Measurements from ENCODE around the gene CYS1.
"Not testable (repeated sequence)": the region's sequence is repeated elsewhere in the genome, so short reads cannot be mapped to it uniquely, and the experiment has no call there.

The CYS1 gene

DNA sequence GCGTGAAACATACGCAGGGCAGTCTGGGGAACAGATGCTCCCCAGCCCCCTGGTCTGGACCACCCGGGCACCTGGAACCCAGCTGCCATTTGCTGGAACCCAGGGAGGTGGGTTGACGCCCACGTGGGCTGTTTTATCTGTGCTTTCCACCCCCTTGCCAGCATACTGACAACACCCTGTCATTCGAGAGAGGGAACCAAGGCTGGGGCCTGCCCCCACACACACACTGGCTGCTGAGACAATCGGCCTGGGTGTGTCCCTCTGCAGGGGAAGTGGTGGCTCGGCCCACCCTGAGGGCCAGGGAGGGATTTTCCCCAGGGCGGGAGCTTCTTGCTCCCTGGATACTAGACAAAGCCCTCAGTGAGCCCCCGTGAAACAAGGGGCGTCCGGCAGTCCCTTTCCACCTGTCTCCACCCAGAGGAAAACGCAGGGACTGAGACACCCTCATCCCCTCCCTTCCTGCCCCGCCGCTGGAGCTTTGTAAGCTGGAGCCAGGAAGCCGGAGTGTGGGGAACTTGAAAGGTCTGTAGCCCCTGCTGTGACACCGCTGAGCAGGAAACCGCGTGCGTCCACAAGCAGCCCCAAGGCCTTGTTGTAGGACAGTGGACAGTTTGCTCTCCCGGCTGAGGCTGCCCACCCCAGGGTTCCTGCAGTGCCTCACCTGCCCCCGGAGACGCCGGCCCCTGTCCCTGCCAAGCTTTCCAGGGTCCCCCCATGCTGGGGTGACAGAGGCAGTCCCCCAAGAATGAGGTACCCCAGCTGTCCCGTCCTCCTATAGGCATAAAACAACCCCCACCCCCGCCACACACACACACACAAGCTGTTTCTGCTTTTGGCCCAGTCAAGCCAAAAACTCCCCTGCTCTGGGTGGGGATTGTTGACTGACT lies 51.0 kb downstream of the CYS1 start:
- no peak for DNase-seq

- DNase-seq = no peak
Observed at GRCh38 chr2:10028407-10028987, 51.7 kb downstream of the CYS1 start.

- DNase-seq = no peak
Observed at GRCh38 chr2:10027660-10028330, 52.4 kb downstream of the CYS1 start.

DNA sequence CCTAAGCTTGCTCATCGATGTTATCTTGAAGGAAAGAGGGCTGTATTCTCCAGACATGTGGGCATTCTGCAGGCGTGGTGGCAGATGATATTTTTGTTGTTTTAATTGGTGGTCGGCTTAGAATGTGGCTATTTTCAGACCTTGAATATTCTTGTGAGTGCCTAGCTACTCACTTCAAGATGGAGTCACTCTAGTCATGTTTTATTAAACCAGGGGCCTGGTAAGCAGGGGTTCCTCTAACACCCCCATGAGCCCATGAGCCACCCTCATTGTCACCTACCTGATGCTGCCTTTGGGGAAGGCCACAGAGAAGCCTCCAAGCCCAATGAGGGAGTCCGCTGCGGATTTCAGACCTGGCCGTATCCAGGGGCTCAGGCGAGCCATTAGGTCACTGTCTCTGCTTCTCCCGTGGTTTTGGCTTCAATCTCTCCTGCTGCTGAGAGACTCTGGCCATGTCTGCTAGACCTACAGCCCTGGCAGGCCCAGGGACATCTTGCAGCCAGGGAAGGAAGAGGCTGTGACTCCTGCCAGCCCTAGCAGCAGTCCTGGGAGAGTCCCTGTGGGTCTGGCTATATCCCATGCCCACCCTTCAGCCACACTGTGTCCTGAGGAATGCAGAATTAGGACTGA lies 53.2 kb downstream of the CYS1 start:
- no peak for DNase-seq

DNA sequence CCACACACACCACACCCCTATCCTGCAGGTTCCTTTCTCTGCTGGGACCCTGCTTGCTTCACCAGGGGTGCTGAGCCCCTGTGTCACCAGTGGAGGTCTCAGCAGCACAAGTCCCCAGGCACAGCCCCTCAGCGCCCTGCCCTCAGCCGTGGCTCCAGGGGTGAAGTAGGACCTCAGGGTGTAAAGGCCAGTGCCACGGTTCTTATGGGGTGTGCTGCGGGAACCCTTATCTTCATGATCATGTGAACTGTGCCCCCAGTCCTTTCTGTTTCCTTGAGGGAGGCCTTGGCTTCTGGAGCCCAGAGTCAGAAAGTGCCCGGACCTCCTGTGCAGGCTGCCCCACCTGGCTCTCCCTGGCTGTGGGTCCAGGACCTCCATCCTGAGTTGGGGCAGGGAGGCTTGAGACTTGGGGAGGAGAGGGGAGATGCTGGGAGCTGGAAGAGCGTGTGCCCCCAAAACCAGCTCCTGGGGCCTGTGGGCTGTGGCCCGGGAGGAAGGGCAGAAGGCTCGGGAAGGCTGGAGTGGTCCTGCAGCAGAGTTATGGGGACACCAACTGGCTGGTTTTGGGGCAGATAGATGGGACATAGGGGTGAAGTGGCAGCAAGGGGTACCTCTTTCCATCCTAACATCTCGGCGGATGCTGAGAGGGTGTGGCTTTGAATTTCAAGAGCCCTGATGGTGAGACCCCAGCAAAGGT lies 57.1 kb downstream of the CYS1 start:
- DNase-seq = no peak

GRCh38 chr2:10022445-10022844 lies 57.8 kb downstream of the CYS1 start:
- no peak for DNase-seq

DNA sequence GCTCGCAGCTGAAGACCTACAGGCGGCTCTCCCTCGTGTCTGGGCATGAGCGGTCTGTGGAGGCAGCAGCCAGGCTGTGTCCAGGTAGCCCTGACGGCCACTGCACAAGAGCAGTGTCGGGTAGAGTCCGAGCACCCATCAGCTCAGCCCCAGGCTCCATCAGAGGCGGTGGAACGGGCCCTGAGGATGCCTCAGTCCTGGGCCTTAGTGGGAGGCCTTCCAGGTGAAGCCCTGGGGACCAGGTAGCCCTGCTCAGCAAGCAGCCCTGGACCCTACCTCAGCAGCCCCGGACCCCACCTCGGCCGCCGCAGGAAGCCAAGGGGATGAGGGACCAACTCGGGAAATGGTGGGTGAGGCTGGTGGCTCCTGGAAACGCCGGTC lies 58.2 kb downstream of the CYS1 start:
- DNase-seq = no peak

GRCh38 chr2:10019602-10020400 lies 60.4 kb downstream of the CYS1 start:
- no peak for DNase-seq

- DNase-seq = no peak
Observed at GRCh38 chr2:10019174-10019573, 61.0 kb downstream of the CYS1 start.

DNA sequence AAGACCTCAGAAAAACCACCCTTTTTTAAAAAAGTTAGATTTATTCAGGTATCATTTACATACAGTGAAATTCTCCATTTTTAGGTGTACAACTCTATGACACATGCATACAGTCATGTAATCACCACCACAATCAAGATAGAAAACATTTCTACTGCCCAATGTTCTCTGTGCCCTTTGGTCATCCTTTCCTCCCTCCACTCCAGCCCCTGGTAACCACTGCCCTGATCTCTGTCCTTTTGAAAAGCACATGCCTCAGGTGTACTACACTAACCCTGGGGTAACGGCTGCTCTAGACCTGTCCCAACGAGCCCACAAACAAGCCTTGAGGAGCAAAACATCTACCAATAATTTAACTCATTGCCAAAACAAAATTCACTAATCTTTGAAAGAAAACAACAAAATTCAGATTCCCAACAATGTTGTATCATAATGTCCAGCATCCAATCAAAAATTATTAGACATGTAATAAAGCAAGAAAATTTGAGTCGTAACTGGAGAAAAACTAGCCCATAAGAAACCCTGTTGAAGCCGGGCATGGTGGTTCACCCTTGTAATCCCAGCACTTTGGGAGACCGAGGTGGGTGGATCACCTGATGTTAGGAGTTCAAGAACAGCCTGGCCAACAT lies 62.8 kb downstream of the CYS1 start:
- DNase-seq = no peak

DNA sequence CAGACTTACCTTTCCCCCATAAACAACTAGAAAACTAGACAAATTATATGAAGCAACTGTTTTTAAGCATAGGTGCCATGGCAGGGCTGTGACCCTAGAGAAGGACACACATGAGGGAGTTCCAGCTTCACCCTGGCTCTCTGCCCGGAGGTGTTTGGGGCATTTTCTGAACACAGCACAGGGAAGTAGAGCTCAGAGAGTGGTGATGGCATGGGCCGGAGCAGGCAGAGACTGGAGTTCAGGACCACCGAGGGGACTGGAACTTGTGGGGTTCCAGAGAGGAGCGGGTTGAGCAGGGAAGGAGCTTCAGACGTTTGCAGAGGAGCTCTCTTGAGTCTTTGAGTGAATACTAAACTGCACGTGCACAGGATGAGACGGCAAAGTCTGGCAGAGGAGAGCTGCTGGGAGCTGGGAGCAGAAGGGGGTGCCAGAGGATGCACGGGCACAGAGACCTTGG lies 63.4 kb downstream of the CYS1 start:
- DNase-seq = no peak

DNA sequence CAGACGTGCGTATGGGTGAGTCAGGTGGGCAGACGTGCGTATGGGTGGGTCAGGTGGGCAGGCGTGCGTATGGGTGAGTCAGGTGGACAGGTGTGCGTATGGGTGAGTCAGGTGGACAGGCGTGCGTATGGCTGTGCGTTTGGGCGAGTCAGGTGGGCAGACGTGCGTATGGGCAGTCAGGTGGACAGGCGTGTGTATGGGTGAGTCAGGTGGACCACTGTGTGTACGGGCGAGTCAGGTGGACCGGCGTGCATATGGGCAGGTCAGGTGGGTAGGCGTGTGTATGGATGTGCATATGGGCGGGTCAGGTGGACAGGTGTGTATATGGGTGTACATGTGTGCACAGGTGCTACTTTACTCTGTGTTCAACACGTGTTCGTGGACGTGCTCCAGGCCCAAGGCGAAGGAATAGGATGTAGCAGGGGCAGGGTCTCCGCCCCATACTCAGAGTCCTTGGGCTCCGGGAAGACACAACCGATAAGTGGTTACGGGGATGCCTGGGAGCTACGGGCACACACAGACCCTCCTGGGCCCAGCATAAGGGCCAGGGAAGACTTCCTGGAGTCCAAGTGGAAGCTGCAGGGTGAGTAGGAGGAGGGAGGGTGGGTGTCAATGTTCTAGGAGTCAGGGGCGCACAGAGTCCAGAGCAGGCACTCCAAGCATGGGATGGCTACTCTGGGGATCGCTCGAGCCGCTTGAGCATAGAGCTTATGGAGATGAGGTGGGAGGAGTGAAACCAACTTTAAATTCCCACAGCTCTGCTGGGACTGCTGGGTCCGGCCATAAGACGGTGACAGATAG lies 64.0 kb downstream of the CYS1 start:
- DNase-seq = no peak

DNA sequence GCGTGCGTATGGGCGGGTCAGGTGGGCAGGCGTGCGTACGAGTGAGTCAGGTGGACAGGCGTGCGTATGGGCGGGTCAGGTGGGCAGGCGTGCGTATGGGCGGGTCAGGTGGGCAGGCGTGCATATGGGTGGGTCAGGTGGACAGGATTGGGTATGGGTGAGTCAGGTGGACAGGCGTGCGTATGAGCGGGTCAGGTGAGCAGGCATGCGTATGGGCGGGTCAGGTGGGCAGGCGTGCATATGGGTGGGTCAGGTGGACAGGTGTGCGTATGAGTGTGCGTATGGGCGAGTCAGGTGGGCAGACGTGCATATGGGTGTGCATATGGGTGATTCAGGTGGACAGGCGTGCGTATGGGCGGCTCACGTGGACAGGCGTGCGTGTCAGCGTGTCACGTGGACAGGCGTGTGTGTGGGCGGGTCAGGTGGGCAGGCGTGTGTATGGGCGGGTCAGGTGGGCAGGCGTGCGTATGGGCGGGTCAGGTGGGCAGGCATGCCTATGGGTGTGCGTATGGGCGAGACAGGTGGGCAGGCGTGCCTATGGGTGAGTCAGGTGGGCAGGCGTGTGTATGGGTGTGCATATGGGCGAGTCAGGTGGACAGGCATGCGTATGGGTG lies 64.7 kb downstream of the CYS1 start:
- not testable (repeated sequence) for DNase-seq

DNA sequence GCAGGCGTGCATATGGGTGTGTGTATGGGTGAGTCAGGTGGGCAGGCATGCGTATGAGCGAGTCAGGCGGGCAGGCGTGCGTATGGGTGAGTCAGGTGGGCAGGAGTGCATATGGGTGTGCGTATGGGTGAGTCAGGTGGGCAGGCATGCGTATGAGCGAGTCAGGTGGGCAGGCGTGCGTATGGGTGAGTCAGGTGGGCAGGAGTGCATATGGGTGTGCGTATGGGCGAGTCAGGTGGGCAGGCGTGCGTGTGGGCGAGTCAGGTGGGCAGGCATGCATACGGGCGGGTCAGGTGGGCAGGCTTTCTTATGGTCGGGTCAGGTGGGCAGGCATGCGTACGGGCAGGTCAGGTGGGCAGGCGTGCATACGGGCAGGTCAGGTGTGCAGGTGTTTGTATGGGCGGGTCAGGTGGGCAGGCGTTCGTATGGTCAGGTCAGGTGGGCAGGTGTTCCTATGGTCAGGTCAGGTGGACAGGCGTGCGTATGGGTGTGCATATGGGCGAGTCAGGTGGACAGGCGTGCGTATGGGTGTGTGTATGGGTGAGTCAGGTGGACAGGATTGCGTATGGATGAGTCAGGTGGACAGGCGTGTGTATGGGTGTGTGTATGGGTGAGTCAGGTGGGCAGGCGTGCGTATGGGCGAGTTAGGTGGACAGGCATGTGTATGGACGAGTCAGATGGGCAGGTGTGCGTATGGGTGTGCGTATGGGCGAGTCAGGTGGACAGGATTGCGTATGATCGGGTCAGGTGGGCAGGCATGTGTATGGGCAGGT lies 65.6 kb downstream of the CYS1 start:
- no peak for DNase-seq

- DNase-seq = not testable (repeated sequence)
Observed at GRCh38 chr2:10013651-10014417, 66.4 kb downstream of the CYS1 start.

DNA sequence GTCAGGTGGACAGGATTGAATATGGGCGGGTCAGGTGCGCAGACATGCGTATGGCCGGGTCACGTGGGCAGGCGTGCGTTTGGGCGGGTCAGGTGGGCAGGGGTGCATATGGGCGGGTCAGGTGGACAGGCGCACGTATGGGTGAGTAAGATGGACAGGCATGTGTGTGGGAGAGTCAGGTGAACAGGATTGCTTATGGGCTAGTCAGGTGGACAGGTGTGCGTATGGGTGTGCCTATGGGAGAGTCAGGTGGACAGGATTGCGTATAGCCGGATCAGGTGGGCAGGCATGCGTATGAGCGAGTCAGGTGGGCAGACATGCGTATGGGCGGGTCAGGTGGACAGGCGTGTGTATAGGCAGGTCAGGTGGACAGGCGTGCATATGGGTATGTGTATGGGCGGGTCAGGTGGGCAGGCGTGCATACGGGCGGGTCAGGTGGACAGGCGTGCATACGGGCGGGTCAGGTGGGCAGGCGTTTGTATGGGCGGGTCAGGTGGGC lies 67.2 kb downstream of the CYS1 start:
- DNase-seq = no peak

DNA sequence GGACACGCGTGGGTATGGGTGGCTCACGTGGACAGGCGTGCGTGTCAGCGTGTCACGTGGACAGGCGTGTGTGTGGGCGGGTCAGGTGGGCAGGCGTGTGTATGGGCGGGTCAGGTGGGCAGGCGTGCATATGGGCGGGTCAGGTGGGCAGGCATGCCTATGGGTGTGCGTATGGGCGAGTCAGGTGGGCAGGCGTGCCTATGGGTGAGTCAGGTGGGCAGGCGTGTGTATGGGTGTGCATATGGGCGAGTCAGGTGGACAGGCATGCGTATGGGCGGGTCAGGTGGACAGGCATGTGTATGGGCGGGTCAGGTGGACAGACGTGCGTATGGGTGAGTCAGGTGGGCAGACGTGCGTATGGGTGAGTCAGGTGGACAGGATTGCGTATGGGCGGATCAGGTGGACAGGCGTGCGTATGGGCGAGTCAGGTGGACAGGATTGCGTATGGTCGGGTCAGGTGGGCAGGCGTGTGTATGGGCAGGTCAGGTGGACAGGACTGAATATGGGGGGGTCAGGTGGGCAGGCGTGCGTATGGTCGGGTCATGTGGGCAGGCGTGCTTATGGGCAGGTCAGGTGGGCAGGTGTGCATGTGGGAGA lies 67.7 kb downstream of the CYS1 start:
- not testable (repeated sequence) for DNase-seq

Data from cerebellar nuclear complex (tissue), 1 donor.